ENCODE results near the gene PKDREJ.

GRCh38 chr22:46214616-46215015 is 48.5 kb downstream of the PKDREJ start:
- no peak for TF ChIP-seq CTCF (optimal IDR thresholded peaks at IDR 0.05 in 1 of 3, IDR thresholded peaks at IDR 0.05 in 1 of 3, conservative IDR thresholded peaks at IDR 0.05 in 1 of 3; ENCODE audit: extremely low read depth in 1 of 3, insufficient read depth in 2 of 3, low read length in 3 of 3)
- TF ChIP-seq EZH2 (IDR thresholded peaks at IDR 0.05; ENCODE audit: low read length), result no peak

Data from keratinocyte (primary cell).